HepG2 (cell line): ENCODE measurements around the gene TM4SF18. TPM values are rescaled to one million over a fixed set of nuclear protein-coding genes. Genes with fewer than 3 reads are reported as not detected.

Experiments
- ZNF317 ChIP-seq: sonication (generic); formaldehyde crosslinking; IDR thresholded peaks from 2 replicates; pipeline ENCODE4 v1.5.0; 2020; ENCODE audit warnings: mild to moderate bottlenecking, missing genetic modification reagents
- ZNF34 ChIP-seq: sonication (generic); formaldehyde crosslinking; IDR thresholded peaks from 2 replicates; pipeline ENCODE4 v1.4.0; 2020; ENCODE audit warnings: mild to moderate bottlenecking, missing genetic modification reagents, borderline replicate concordance
- ZNF746 ChIP-seq: sonication (generic); formaldehyde crosslinking; IDR thresholded peaks from 2 replicates; pipeline ENCODE4 v1.8.0; 2022; ENCODE audit warnings: mild to moderate bottlenecking, missing genetic modification reagents
- polyA plus RNA-seq, 8 experiments: library from polyadenylated mRNA; depleted of rRNA in 3 of 8; stranded (reverse) in 7 of 8; unstranded in 1 of 8; fragments of >200 nt; fragmentation: Illumina TruSeq in 4 of 8; extraction: Trizol in 4 of 8; gene quantifications; 2 replicates each; pipeline versions ENCODE4 v1.2.1 to v1.2.3, GENCODE V29; 2011 to 2016; ENCODE audit warnings: low read depth in 4 of 8, missing spikeins in 1 of 8, mixed read lengths in 1 of 8; ENCODE audit not compliant: insufficient read depth in 1 of 8
- total RNA-seq, 5 experiments: library from RNA; depleted of rRNA; stranded (reverse); fragments of >200 nt; fragmentation: Illumina TruSeq; extraction: Trizol; gene quantifications; 2 replicates each; pipeline ENCODE4 v1.2.3, GENCODE V29; 2016; ENCODE audit warnings: low read depth in 1 of 5
- TF ChIP-seq, protein P1 (sequence below), 2 experiments: sonication (generic) in 1 of 2; formaldehyde crosslinking in 1 of 2; IDR thresholded peaks; 2 replicates each; pipeline versions ENCODE4 v1.6.1 to v1.9.0; 2014 to 2022; ENCODE audit warnings: antibody characterized with exemption in 1 of 2, borderline replicate concordance in 1 of 2, inconsistent platforms in 1 of 2, low read depth in 1 of 2, missing genetic modification reagents in 1 of 2
- TF ChIP-seq, protein P2 (sequence below): sonication (generic); formaldehyde crosslinking; IDR thresholded peaks from 2 replicates; pipeline ENCODE4 v1.5.1; 2020; ENCODE audit warnings: missing genetic modification reagents, mild to moderate bottlenecking, borderline replicate concordance
- TF ChIP-seq, protein P3 (sequence below): sonication (generic); formaldehyde crosslinking; IDR thresholded peaks from 2 replicates; pipeline ENCODE4 v1.8.0; 2022; ENCODE audit warnings: mild to moderate bottlenecking, missing genetic modification reagents, borderline replicate concordance
- TF ChIP-seq, protein P4 (sequence below): sonication (generic); formaldehyde crosslinking; IDR thresholded peaks from 2 replicates; pipeline ENCODE4 v1.4.0; 2020; ENCODE audit warnings: missing genetic modification reagents, mild to moderate bottlenecking, borderline replicate concordance
- TF ChIP-seq, protein P5 (sequence below): sonication (generic); formaldehyde crosslinking; IDR thresholded peaks from 2 replicates; pipeline ENCODE4 v1.4.0; 2020; ENCODE audit warnings: missing genetic modification reagents

TM4SF18 gene
- total and polyA plus RNA-seq, 2 of the 13 experiments (the other 11 are each of a cell fraction or from before 2014, with no cell fraction given), result 0.15 TPM; not detected in 1

DNA sequence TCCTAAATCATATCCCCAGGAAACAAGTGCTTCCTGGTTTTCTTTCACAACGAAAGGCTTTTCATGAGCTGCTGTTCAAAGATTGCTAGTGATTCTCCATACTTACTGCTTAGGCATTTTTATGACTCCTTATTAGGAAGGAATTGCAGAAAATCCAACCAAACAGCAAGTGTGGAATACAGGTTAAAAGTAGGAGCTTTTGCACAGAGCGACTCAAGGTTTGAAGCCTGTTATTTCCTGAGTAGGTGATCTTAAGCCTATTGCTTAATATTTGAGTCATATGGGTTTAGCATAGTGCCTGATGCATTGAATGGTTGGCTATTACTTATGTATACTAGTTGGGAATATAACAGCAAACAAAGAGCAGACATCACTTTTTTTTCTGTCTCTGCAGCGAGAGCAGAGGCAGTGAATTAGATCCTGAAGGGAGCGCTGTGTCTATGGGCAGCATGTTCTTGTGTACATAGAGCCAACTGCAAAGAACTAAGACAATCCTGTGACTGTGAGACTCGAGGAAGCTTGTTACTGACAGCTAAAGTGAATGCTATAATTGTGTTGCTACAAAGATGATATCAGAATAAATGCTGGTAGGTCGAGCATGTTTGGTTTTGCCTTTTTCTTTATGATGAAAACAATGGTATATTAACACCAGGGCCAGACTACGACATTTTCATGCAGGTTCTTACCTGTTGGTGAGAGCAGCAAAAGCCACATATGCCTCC is 37.7 kb upstream of the TM4SF18 start (continued):
- TF ChIP-seq, protein P1, sequence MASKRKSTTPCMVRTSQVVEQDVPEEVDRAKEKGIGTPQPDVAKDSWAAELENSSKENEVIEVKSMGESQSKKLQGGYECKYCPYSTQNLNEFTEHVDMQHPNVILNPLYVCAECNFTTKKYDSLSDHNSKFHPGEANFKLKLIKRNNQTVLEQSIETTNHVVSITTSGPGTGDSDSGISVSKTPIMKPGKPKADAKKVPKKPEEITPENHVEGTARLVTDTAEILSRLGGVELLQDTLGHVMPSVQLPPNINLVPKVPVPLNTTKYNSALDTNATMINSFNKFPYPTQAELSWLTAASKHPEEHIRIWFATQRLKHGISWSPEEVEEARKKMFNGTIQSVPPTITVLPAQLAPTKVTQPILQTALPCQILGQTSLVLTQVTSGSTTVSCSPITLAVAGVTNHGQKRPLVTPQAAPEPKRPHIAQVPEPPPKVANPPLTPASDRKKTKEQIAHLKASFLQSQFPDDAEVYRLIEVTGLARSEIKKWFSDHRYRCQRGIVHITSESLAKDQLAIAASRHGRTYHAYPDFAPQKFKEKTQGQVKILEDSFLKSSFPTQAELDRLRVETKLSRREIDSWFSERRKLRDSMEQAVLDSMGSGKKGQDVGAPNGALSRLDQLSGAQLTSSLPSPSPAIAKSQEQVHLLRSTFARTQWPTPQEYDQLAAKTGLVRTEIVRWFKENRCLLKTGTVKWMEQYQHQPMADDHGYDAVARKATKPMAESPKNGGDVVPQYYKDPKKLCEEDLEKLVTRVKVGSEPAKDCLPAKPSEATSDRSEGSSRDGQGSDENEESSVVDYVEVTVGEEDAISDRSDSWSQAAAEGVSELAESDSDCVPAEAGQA (IDR thresholded peaks at IDR 0.05; ENCODE audit: low read depth), result no peak
- TF ChIP-seq, protein P1 (CRISPR knock-in tag; IDR thresholded peaks at IDR 0.05; ENCODE audit: borderline replicate concordance), result no peak
- 0 out of 2 replicates have a peak, but pooled peaks have one; percentile 24 for TF ChIP-seq ZNF317
- TF ChIP-seq, protein P2, sequence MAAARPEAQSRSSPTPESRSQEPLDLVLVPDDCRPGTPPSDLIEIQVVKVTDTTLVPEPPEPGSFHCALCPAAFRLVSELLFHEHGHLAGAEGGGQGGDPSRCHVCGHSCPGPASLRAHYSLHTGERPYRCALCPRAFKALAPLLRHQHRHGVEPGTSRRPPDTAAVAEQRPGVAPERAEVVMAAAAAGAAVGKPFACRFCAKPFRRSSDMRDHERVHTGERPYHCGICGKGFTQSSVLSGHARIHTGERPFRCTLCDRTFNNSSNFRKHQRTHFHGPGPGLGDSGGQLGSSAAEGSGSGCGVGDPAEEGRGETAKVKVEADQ (CRISPR knock-in tag), result no peak
- TF ChIP-seq, protein P3, sequence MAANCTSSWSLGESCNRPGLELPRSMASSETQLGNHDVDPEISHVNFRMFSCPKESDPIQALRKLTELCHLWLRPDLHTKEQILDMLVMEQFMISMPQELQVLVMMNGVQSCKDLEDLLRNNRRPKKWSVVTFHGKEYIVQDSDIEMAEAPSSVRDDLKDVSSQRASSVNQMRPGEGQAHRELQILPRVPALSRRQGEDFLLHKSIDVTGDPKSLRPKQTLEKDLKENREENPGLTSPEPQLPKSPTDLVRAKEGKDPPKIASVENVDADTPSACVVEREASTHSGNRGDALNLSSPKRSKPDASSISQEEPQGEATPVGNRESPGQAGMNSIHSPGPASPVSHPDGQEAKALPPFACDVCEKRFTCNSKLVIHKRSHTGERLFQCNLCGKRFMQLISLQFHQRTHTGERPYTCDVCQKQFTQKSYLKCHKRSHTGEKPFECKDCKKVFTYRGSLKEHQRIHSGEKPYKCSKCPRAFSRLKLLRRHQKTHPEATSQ, result no peak
- TF ChIP-seq, protein P4, sequence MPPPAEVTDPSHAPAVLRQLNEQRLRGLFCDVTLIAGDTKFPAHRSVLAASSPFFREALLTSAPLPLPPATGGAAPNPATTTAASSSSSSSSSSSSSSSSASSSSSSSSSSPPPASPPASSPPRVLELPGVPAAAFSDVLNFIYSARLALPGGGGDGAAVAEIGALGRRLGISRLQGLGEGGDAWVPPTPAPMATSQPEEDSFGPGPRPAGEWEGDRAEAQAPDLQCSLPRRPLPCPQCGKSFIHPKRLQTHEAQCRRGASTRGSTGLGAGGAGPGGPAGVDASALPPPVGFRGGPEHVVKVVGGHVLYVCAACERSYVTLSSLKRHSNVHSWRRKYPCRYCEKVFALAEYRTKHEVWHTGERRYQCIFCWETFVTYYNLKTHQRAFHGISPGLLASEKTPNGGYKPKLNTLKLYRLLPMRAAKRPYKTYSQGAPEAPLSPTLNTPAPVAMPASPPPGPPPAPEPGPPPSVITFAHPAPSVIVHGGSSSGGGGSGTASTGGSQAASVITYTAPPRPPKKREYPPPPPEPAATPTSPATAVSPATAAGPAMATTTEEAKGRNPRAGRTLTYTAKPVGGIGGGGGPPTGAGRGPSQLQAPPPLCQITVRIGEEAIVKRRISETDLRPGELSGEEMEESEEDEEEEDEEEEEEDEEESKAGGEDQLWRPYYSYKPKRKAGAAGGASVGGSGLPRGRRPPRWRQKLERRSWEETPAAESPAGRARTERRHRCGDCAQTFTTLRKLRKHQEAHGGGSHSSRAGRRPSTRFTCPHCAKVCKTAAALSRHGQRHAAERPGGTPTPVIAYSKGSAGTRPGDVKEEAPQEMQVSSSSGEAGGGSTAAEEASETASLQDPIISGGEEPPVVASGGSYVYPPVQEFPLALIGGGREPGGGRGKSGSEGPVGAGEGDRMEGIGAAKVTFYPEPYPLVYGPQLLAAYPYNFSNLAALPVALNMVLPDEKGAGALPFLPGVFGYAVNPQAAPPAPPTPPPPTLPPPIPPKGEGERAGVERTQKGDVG (CRISPR knock-in tag), result no peak
- 0 out of 2 replicates have a peak, but pooled peaks have one; percentile 52 for TF ChIP-seq ZNF34 (CRISPR knock-in tag)
- TF ChIP-seq, protein P5, sequence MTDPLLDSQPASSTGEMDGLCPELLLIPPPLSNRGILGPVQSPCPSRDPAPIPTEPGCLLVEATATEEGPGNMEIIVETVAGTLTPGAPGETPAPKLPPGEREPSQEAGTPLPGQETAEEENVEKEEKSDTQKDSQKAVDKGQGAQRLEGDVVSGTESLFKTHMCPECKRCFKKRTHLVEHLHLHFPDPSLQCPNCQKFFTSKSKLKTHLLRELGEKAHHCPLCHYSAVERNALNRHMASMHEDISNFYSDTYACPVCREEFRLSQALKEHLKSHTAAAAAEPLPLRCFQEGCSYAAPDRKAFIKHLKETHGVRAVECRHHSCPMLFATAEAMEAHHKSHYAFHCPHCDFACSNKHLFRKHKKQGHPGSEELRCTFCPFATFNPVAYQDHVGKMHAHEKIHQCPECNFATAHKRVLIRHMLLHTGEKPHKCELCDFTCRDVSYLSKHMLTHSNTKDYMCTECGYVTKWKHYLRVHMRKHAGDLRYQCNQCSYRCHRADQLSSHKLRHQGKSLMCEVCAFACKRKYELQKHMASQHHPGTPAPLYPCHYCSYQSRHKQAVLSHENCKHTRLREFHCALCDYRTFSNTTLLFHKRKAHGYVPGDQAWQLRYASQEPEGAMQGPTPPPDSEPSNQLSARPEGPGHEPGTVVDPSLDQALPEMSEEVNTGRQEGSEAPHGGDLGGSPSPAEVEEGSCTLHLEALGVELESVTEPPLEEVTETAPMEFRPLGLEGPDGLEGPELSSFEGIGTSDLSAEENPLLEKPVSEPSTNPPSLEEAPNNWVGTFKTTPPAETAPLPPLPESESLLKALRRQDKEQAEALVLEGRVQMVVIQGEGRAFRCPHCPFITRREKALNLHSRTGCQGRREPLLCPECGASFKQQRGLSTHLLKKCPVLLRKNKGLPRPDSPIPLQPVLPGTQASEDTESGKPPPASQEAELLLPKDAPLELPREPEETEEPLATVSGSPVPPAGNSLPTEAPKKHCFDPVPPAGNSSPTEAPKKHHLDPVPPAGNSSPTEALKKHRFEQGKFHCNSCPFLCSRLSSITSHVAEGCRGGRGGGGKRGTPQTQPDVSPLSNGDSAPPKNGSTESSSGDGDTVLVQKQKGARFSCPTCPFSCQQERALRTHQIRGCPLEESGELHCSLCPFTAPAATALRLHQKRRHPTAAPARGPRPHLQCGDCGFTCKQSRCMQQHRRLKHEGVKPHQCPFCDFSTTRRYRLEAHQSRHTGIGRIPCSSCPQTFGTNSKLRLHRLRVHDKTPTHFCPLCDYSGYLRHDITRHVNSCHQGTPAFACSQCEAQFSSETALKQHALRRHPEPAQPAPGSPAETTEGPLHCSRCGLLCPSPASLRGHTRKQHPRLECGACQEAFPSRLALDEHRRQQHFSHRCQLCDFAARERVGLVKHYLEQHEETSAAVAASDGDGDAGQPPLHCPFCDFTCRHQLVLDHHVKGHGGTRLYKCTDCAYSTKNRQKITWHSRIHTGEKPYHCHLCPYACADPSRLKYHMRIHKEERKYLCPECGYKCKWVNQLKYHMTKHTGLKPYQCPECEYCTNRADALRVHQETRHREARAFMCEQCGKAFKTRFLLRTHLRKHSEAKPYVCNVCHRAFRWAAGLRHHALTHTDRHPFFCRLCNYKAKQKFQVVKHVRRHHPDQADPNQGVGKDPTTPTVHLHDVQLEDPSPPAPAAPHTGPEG, result no peak
- TF ChIP-seq ZNF746, result no peak
